ENCODE data around the gene HOXB8.
A peak's percentile ranks its signal among the peaks of the same experiment; 100 is the strongest.

The HOXB8 gene

GRCh38 chr17:48616717-48617470 lies 1.8 kb upstream of the HOXB8 start:
- Histone ChIP-seq H3K4me1 (ENCODE audit: control insufficient read depth in 2 of 2, insufficient read depth in 2 of 2, low read length in 2 of 2) (peaks cover 41 to 47% of the 10 kb centered on the region in 2 donors), H3K27ac (ENCODE audit: low read depth in 2 of 2, low read length in 2 of 2) (peak overlapping the region in 1 of 2 donors; percentile 27), H3K9me3 (ENCODE audit: control insufficient read depth in 2 of 2, low read length in 2 of 2) (no peaks in the 10 kb centered on the region), H3K9ac (ENCODE audit: low read depth in 1 of 2, low read length in 2 of 2) (peak overlapping the region in 1 of 2 donors; percentile 25), H3K27me3 (ENCODE audit: control insufficient read depth in 2 of 2, insufficient read depth in 2 of 2, low read length in 2 of 2) (peaks cover 43 to 46% of the 10 kb centered on the region in 2 donors), H3K4me3 (ENCODE audit: low read length in 2 of 2) (peak overlapping the region; percentile 34 to 50), H3K36me3 (ENCODE audit: control insufficient read depth in 2 of 2, insufficient read depth in 2 of 2, low read length in 2 of 2) (no peaks in the 10 kb centered on the region)

- peaks cover 37 to 41% of the 10 kb centered on the region in 2 donors for H3K4me1 ChIP-seq (ENCODE audit: control insufficient read depth in 2 of 2, insufficient read depth in 2 of 2, low read length in 2 of 2)
- peaks cover 35 to 46% of the 10 kb centered on the region in 2 donors for H3K27me3 ChIP-seq (ENCODE audit: control insufficient read depth in 2 of 2, insufficient read depth in 2 of 2, low read length in 2 of 2)
- H3K4me3 ChIP-seq (ENCODE audit: low read length in 2 of 2): peak overlapping the region; percentile 6 to 62
- no peak overlapping the region for H3K9ac ChIP-seq (ENCODE audit: low read depth in 1 of 2, low read length in 2 of 2)
- no peaks in the 10 kb centered on the region for H3K9me3 ChIP-seq (ENCODE audit: control insufficient read depth in 2 of 2, low read length in 2 of 2)
- no peaks in the 10 kb centered on the region for H3K36me3 ChIP-seq (ENCODE audit: control insufficient read depth in 2 of 2, insufficient read depth in 2 of 2, low read length in 2 of 2)
- peak overlapping the region in 1 of 2 donors; percentile 27 for H3K27ac ChIP-seq (ENCODE audit: low read depth in 2 of 2, low read length in 2 of 2)
Measured at GRCh38 chr17:48615963-48616716, 1.0 kb upstream of the HOXB8 start.

GRCh38 chr17:48613862-48614694 lies 1.0 kb downstream of the HOXB8 start:
- Histone ChIP-seq H3K27me3 (ENCODE audit: control insufficient read depth in 2 of 2, insufficient read depth in 2 of 2, low read length in 2 of 2) (peaks cover 31 to 46% of the 10 kb centered on the region in 2 donors), H3K4me1 (ENCODE audit: control insufficient read depth in 2 of 2, insufficient read depth in 2 of 2, low read length in 2 of 2) (peaks cover 35 to 38% of the 10 kb centered on the region in 2 donors), H3K4me3 (ENCODE audit: low read length in 2 of 2) (peak overlapping the region; percentile 56 to 71), H3K27ac (ENCODE audit: low read depth in 2 of 2, low read length in 2 of 2) (peak overlapping the region; percentile 72 to 88), H3K9ac (ENCODE audit: low read depth in 1 of 2, low read length in 2 of 2) (peak overlapping the region; percentile 60 to 69), H3K36me3 (ENCODE audit: control insufficient read depth in 2 of 2, insufficient read depth in 2 of 2, low read length in 2 of 2) (no peaks in the 10 kb centered on the region), H3K9me3 (ENCODE audit: control insufficient read depth in 2 of 2, low read length in 2 of 2) (no peaks in the 10 kb centered on the region)

GRCh38 chr17:48612854-48613691 lies 2.0 kb downstream of the HOXB8 start:
- peaks cover 29 to 42% of the 10 kb centered on the region in 2 donors for H3K27me3 ChIP-seq (ENCODE audit: control insufficient read depth in 2 of 2, insufficient read depth in 2 of 2, low read length in 2 of 2)
- H3K9me3 ChIP-seq (ENCODE audit: control insufficient read depth in 2 of 2, low read length in 2 of 2): no peaks in the 10 kb centered on the region
- H3K4me1 ChIP-seq (ENCODE audit: control insufficient read depth in 2 of 2, insufficient read depth in 2 of 2, low read length in 2 of 2): peaks cover 27 to 32% of the 10 kb centered on the region in 2 donors
- no peaks in the 10 kb centered on the region for H3K36me3 ChIP-seq (ENCODE audit: control insufficient read depth in 2 of 2, insufficient read depth in 2 of 2, low read length in 2 of 2)
- H3K9ac ChIP-seq (ENCODE audit: low read depth in 1 of 2, low read length in 2 of 2): peak overlapping the region; percentile 68 to 86
- peak overlapping the region; percentile 72 to 88 for H3K27ac ChIP-seq (ENCODE audit: low read depth in 2 of 2, low read length in 2 of 2)
- peak overlapping the region; percentile 81 to 89 for H3K4me3 ChIP-seq (ENCODE audit: low read length in 2 of 2)

GRCh38 chr17:48612456-48612853 lies 2.6 kb downstream of the HOXB8 start:
- Histone ChIP-seq H3K27ac (ENCODE audit: low read depth in 2 of 2, low read length in 2 of 2) (peak overlapping the region; percentile 72 to 88), H3K4me3 (ENCODE audit: low read length in 2 of 2) (peak overlapping the region; percentile 81 to 89), H3K4me1 (ENCODE audit: control insufficient read depth in 2 of 2, insufficient read depth in 2 of 2, low read length in 2 of 2) (peaks cover 26% of the 10 kb centered on the region in 2 donors), H3K27me3 (ENCODE audit: control insufficient read depth in 2 of 2, insufficient read depth in 2 of 2, low read length in 2 of 2) (peaks cover 24 to 36% of the 10 kb centered on the region in 2 donors), H3K36me3 (ENCODE audit: control insufficient read depth in 2 of 2, insufficient read depth in 2 of 2, low read length in 2 of 2) (no peaks in the 10 kb centered on the region), H3K9ac (ENCODE audit: low read depth in 1 of 2, low read length in 2 of 2) (peak overlapping the region; percentile 68 to 86), H3K9me3 (ENCODE audit: control insufficient read depth in 2 of 2, low read length in 2 of 2) (no peaks in the 10 kb centered on the region)

- Histone ChIP-seq H3K36me3 (ENCODE audit: control insufficient read depth in 2 of 2, insufficient read depth in 2 of 2, low read length in 2 of 2) (no peaks in the 10 kb centered on the region), H3K9ac (ENCODE audit: low read depth in 1 of 2, low read length in 2 of 2) (peak overlapping the region; percentile 79 to 86), H3K4me1 (ENCODE audit: control insufficient read depth in 2 of 2, insufficient read depth in 2 of 2, low read length in 2 of 2) (peaks cover 24 to 25% of the 10 kb centered on the region in 2 donors), H3K27ac (ENCODE audit: low read depth in 2 of 2, low read length in 2 of 2) (peak overlapping the region; percentile 86 to 88), H3K27me3 (ENCODE audit: control insufficient read depth in 2 of 2, insufficient read depth in 2 of 2, low read length in 2 of 2) (peaks cover 21 to 31% of the 10 kb centered on the region in 2 donors), H3K9me3 (ENCODE audit: control insufficient read depth in 2 of 2, low read length in 2 of 2) (no peaks in the 10 kb centered on the region), H3K4me3 (ENCODE audit: low read length in 2 of 2) (peak overlapping the region; percentile 81 to 89)
Measured at GRCh38 chr17:48611681-48612455, 3.2 kb downstream of the HOXB8 start.

GRCh38 chr17:48611213-48611612 lies 3.9 kb downstream of the HOXB8 start:
- Histone ChIP-seq H3K4me3 (ENCODE audit: low read length in 2 of 2) (peak overlapping the region; percentile 81 to 89), H3K4me1 (ENCODE audit: control insufficient read depth in 2 of 2, insufficient read depth in 2 of 2, low read length in 2 of 2) (peaks cover 20 to 25% of the 10 kb centered on the region in 2 donors), H3K9ac (ENCODE audit: low read depth in 1 of 2, low read length in 2 of 2) (peak overlapping the region; percentile 79 to 86)

GRCh38 chr17:48610282-48611211 lies 4.5 kb downstream of the HOXB8 start, which contains the start of gene HOXB7:
HOXB7 (minus strand) TSS chr17:48611017; CDS start chr17:48610918, 99 bp downstream.
- no peaks in the 10 kb centered on the region for H3K9me3 ChIP-seq (ENCODE audit: control insufficient read depth in 2 of 2, low read length in 2 of 2)
- H3K27ac ChIP-seq (ENCODE audit: low read depth in 2 of 2, low read length in 2 of 2): peak within 1 kb of the TSS; percentile 86 to 88
- H3K4me1 ChIP-seq (ENCODE audit: control insufficient read depth in 2 of 2, insufficient read depth in 2 of 2, low read length in 2 of 2): peaks cover 20% of the 10 kb centered on the region in 2 donors
- H3K27me3 ChIP-seq (ENCODE audit: control insufficient read depth in 2 of 2, insufficient read depth in 2 of 2, low read length in 2 of 2): peaks cover 13 to 18% of the 10 kb centered on the region in 2 donors
- H3K4me3 ChIP-seq (ENCODE audit: low read length in 2 of 2): peak within 1 kb of the TSS; percentile 81 to 89
- H3K9ac ChIP-seq (ENCODE audit: low read depth in 1 of 2, low read length in 2 of 2): peak within 1 kb of the TSS; percentile 79 to 86
- H3K36me3 ChIP-seq (ENCODE audit: control insufficient read depth in 2 of 2, insufficient read depth in 2 of 2, low read length in 2 of 2): no peaks in the 10 kb centered on the region

More at GRCh38 chr17:48611213-48611612, 3.9 kb downstream of the HOXB8 start:
- Histone ChIP-seq H3K9me3 (ENCODE audit: control insufficient read depth in 2 of 2, low read length in 2 of 2) (no peaks in the 10 kb centered on the region), H3K27ac (ENCODE audit: low read depth in 2 of 2, low read length in 2 of 2) (peak overlapping the region; percentile 86 to 88), H3K36me3 (ENCODE audit: control insufficient read depth in 2 of 2, insufficient read depth in 2 of 2, low read length in 2 of 2) (no peaks in the 10 kb centered on the region), H3K27me3 (ENCODE audit: control insufficient read depth in 2 of 2, insufficient read depth in 2 of 2, low read length in 2 of 2) (peaks cover 15 to 24% of the 10 kb centered on the region in 2 donors)

Data from mucosa of rectum (tissue), 2 donors.